NB4 (cell line): Measurements from ENCODE around the gene INTS11.

Experiments used
- MYC ChIP-seq: IDR thresholded peaks from 2 replicates; pipeline ENCODE4 v1.6.1; 2011; ENCODE audit warnings: low read depth, low read length
- TF ChIP-seq, protein P1 (sequence below): IDR thresholded peaks from 2 replicates; pipeline ENCODE4 v1.6.1; 2011; ENCODE audit warnings: low read depth, low read length

DNA sequence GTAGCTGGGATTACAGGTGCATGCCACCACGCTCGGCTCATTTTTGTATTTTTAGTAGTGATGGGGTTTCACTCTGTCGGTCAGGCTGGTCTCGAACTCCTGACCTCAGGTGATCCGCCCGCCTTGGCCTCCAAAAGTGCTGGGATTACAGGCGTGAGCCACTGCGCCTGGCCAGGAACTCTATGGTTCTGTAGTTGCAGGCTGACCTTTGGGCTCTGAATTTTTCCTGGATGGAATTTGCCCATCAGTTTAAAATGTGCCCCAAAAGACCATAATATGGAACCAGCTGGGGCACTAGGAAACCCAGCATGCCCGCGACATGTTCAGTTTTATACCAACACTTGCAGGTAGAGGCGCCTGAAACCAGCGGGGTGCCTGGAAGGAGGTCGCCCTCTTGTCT, 45.8 kb downstream of the INTS11 start:
- TF ChIP-seq, protein P1, sequence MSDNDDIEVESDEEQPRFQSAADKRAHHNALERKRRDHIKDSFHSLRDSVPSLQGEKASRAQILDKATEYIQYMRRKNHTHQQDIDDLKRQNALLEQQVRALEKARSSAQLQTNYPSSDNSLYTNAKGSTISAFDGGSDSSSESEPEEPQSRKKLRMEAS = no peak
- TF ChIP-seq MYC = no peak
